Germinal center (tissue), 1 donor: ENCODE measurements around the gene MMP24OS.
A peak's percentile ranks its signal among the peaks of the same experiment; 100 is the strongest.
"Not testable (repeated sequence)": the region's sequence is repeated elsewhere in the genome, so short reads cannot be mapped to it uniquely, and the experiment has no call there.

Experiments
- DNase-seq: peaks from one replicate; pipeline ENCODE4 v3.0.0; 2012; ENCODE audit warnings: mixed read lengths, low spot score

Gene MMP24OS

GRCh38 chr20:35277531-35278395, at the start of gene MMP24OS:
TSS of gene MMP24OS (minus strand) at chr20:35278122. CDS start at chr20:35277929, 193 bp downstream.
- peak; percentile 93 for DNase-seq

GRCh38 chr20:35327074-35327976, 49.4 kb upstream of the MMP24OS start:
- DNase-seq = no peak

- no peak for DNase-seq
Measured at GRCh38 chr20:35326740-35327073, 48.8 kb upstream of the MMP24OS start.

GRCh38 chr20:35326021-35326739, 48.3 kb upstream of the MMP24OS start:
- DNase-seq = no peak

- no peak for DNase-seq
Measured at GRCh38 chr20:35325401-35325800, 47.5 kb upstream of the MMP24OS start.

GRCh38 chr20:35320396-35321126, 42.6 kb upstream of the MMP24OS start:
- no peak for DNase-seq

GRCh38 chr20:35319871-35320197, 41.9 kb upstream of the MMP24OS start:
- DNase-seq = no peak

GRCh38 chr20:35319192-35319870, 41.4 kb upstream of the MMP24OS start:
- no peak for DNase-seq

- DNase-seq = no peak
Measured at GRCh38 chr20:35318502-35319157, 40.7 kb upstream of the MMP24OS start.

- DNase-seq = no peak
Measured at GRCh38 chr20:35317416-35318210, 39.7 kb upstream of the MMP24OS start.

GRCh38 chr20:35316086-35316485, 38.2 kb upstream of the MMP24OS start:
- no peak for DNase-seq

- not testable (repeated sequence) for DNase-seq
Measured at GRCh38 chr20:35315632-35316020, 37.7 kb upstream of the MMP24OS start.

- DNase-seq = no peak
Measured at GRCh38 chr20:35314816-35315631, 37.1 kb upstream of the MMP24OS start.

GRCh38 chr20:35312318-35312717, 34.4 kb upstream of the MMP24OS start:
- DNase-seq = no peak

- DNase-seq = no peak
Measured at GRCh38 chr20:35311822-35312221, 33.9 kb upstream of the MMP24OS start.

GRCh38 chr20:35311409-35311808, 33.5 kb upstream of the MMP24OS start:
- no peak for DNase-seq

- no peak for DNase-seq
Measured at GRCh38 chr20:35307666-35308653, 30.0 kb upstream of the MMP24OS start.
